PC-3 (cell line): ENCODE data around the gene NCCRP1. TPM values are rescaled to one million over a fixed set of nuclear protein-coding genes. Genes with fewer than 3 reads are reported as not detected.

Experiments used
- ATAC-seq: fragments of 200-7000 bp; cut with Tn5 transposase; 2 replicates; pipeline ENCODE4 v1.9.1; 2020; ENCODE audit warnings: mild to moderate bottlenecking, moderate library complexity
- BruUV-seq: library from RNA; stranded (reverse); fragments of 400-500 nt; replicated peaks from 2 replicates; lab custom pipeline; 2021; lab: Mats Ljungman, UMichigan
- CTCF ChIA-PET: fragments of 300-600 bp; sonication (Branson Sonifier 250); formaldehyde crosslinking; loops from one replicate; lab custom pipeline; 2022; ENCODE audit warnings: antibody characterized with exemption; lab: Charles Lee
- POLR2A ChIA-PET: fragments of 300-600 bp; sonication (Branson Sonifier 250); formaldehyde crosslinking; loops from one replicate; lab custom pipeline; 2022; ENCODE audit warnings: antibody characterized with exemption; ENCODE audit not compliant: unreplicated experiment; lab: Charles Lee
- DNase-seq: peaks from one replicate; pipeline ENCODE4 v3.0.0-alpha.2; 2015
- H2AFZ ChIP-seq: fragments of 300-600 bp; sonication (generic); 2 replicates; pipeline ENCODE4 v1.6.0; 2016; ENCODE audit warnings: antibody characterized with exemption, low read length
- H3F3A ChIP-seq: fragments of 300-600 bp; sonication (generic); one replicate; pipeline ENCODE4 v1.6.0; 2017; ENCODE audit warnings: antibody characterized with exemption, low read length, control low read depth, mild to moderate bottlenecking; ENCODE audit not compliant: unreplicated experiment
- H3K27ac ChIP-seq: fragments of 300-600 bp; sonication (generic); 2 replicates; pipeline ENCODE4 v1.5.1; 2016; ENCODE audit warnings: mild to moderate bottlenecking, low read length
- H3K27me3 ChIP-seq: fragments of 300-600 bp; sonication (generic); 2 replicates; pipeline ENCODE4 v1.6.1; 2016; ENCODE audit warnings: low read length, mixed read lengths
- H3K36me3 ChIP-seq: fragments of 300-600 bp; sonication (generic); 2 replicates; pipeline ENCODE4 v1.6.1; 2016; ENCODE audit warnings: low read depth, mixed run types, low read length, mixed read lengths
- H3K4me1 ChIP-seq: fragments of 300-600 bp; sonication (generic); 2 replicates; pipeline ENCODE4 v1.5.1; 2016; ENCODE audit warnings: low read length; ENCODE audit not compliant: insufficient read depth
- H3K4me2 ChIP-seq: fragments of 300-600 bp; sonication (generic); 2 replicates; pipeline ENCODE4 v1.6.0; 2016; ENCODE audit warnings: low read length
- H3K4me3 ChIP-seq: fragments of 300-600 bp; sonication (generic); 2 replicates; pipeline ENCODE4 v1.5.1; 2016; ENCODE audit warnings: mild to moderate bottlenecking, low read length, mixed read lengths
- H3K79me2 ChIP-seq: fragments of 300-600 bp; sonication (generic); 2 replicates; pipeline ENCODE4 v1.6.1; 2017; ENCODE audit warnings: low read length, mixed read lengths
- H3K9ac ChIP-seq: fragments of 300-600 bp; sonication (generic); 2 replicates; pipeline ENCODE4 v1.6.0; 2016; ENCODE audit warnings: mild to moderate bottlenecking, low read length
- H3K9me2 ChIP-seq: fragments of 300-600 bp; sonication (generic); replicated peaks from 2 replicates; pipeline ENCODE4 v1.6.1; 2016; ENCODE audit warnings: mixed run types, low read length, mixed read lengths
- H3K9me3 ChIP-seq: fragments of 300-600 bp; sonication (generic); 2 replicates; pipeline ENCODE4 v1.6.1; 2016; ENCODE audit warnings: low read length, mixed read lengths
- H4K20me1 ChIP-seq: fragments of 300-600 bp; sonication (generic); 2 replicates; pipeline ENCODE4 v1.6.1; 2016; ENCODE audit warnings: low read length, mixed read lengths
- CTCF ChIP-seq: fragments of 300-600 bp; sonication (generic); conservative IDR thresholded peaks from 2 replicates; pipeline ENCODE4 v1.5.1; 2017; ENCODE audit warnings: antibody characterized with exemption, low read depth, mild to moderate bottlenecking, low read length
- EZH2 ChIP-seq: fragments of 300-600 bp; sonication (generic); IDR thresholded peaks from one replicate; pipeline ENCODE4 v1.6.1; 2017; ENCODE audit warnings: antibody characterized with exemption, mild to moderate bottlenecking, low read length; ENCODE audit not compliant: unreplicated experiment
- EZH2phosphoT487 ChIP-seq: fragments of 300-600 bp; sonication (generic); IDR thresholded peaks from 2 replicates; pipeline ENCODE4 v1.6.1; 2018; ENCODE audit warnings: mild to moderate bottlenecking, antibody characterized with exemption, low read length, borderline replicate concordance
- intact Hi-C: fragments of 100-400 bp; cut with micrococcal nuclease; formaldehyde crosslinking; loops from 2 replicates; pipeline ENCODE4 v1.9.0; 2023
- total RNA-seq: library from RNA; depleted of rRNA; stranded (reverse); fragments of >200 nt; gene quantifications from 2 replicates; pipeline ENCODE4 v1.2.3, GENCODE V29; 2014; rRNA removed

NCCRP1 gene
- total RNA-seq, 1 experiment from 2014 or later = 2.2 TPM

- Histone ChIP-seq H3K9ac (no peak within 1 kb of the TSS), H3K27ac (no peak within 1 kb of the TSS), H4K20me1 (no peaks in the 10 kb centered on the region), H3K9me2 (no peaks in the 10 kb centered on the region), H3K4me3 (no peak within 1 kb of the TSS), H3F3A (no peaks in the 10 kb centered on the region), H3K9me3 (no peaks in the 10 kb centered on the region), H3K4me2 (no peak within 1 kb of the TSS), H3K4me1 (no peaks in the 10 kb centered on the region), H2AFZ (no peak within 1 kb of the TSS), H3K79me2 (no peaks in the 10 kb centered on the region), H3K27me3 (no peaks in the 10 kb centered on the region), H3K36me3 (no peaks in the 10 kb centered on the region)
- ChIA-PET POLR2A (no interaction called here), CTCF (no interaction called here)
- DNase-seq = no peak
- intact Hi-C loops = no loop called here
- TF ChIP-seq EZH2 (no peak), EZH2phosphoT487 (no peak), CTCF (no peak)
- no TSS peak for BruUV-seq
- no peak for ATAC-seq
Measured at GRCh38 chr19:39248806-39249205, 52.0 kb downstream of the NCCRP1 start, which contains the start of gene IFNL4. Gene IFNL4 (minus strand): TSS chr19:39248856.

GRCh38 chr19:39251081-39251480 lies 54.3 kb downstream of the NCCRP1 start:
- H3F3A ChIP-seq = no peaks in the 10 kb centered on the region
- DNase-seq (no peak), ATAC-seq (no peak)
- H3K4me1 ChIP-seq = no peaks in the 10 kb centered on the region
- H2AFZ ChIP-seq = no peak overlapping the region
- no TSS peak for BruUV-seq
- intact Hi-C loops = no loop called here
- H3K36me3 ChIP-seq = no peaks in the 10 kb centered on the region
- no peak overlapping the region for H3K4me3 ChIP-seq
- H3K9me2 ChIP-seq = no peaks in the 10 kb centered on the region
- no peaks in the 10 kb centered on the region for H3K9me3 ChIP-seq
- no peak overlapping the region for H3K4me2 ChIP-seq
- no peaks in the 10 kb centered on the region for H4K20me1 ChIP-seq
- no peak for TF ChIP-seq EZH2
- no peak for TF ChIP-seq CTCF
- TF ChIP-seq EZH2phosphoT487 = no peak
- no peaks in the 10 kb centered on the region for H3K27me3 ChIP-seq
- ChIA-PET CTCF (no interaction called here), POLR2A (no interaction called here)
- no peak overlapping the region for H3K9ac ChIP-seq
- no peak overlapping the region for H3K27ac ChIP-seq
- no peaks in the 10 kb centered on the region for H3K79me2 ChIP-seq

Other genes starting within 250 kb of the NCCRP1 start
- not detected in 2 replicates for gene FBXO17, start 221.2 kb upstream of the NCCRP1 start, total RNA-seq
- 7.1 and 16.5 TPM in 2 replicates for gene FBXO27, start 164.4 kb upstream of the NCCRP1 start, total RNA-seq
- gene ACP7, start 112.6 kb upstream of the NCCRP1 start, total RNA-seq = 3.4 and 5.0 TPM in 2 replicates
- 13.5 and 16.2 TPM in 2 replicates for gene PAK4, start 71.2 kb upstream of the NCCRP1 start, total RNA-seq
- gene SYCN, start 7.3 kb downstream of the NCCRP1 start, total RNA-seq = not detected in 2 replicates
- not detected in 2 replicates for gene IFNL3, start 48.0 kb downstream of the NCCRP1 start, total RNA-seq
- gene IFNL4, start 51.9 kb downstream of the NCCRP1 start, total RNA-seq = not detected in 2 replicates
- not detected in 2 replicates for gene IFNL2, start 71.4 kb downstream of the NCCRP1 start, total RNA-seq
- not detected in 2 replicates for gene IFNL1, start 99.4 kb downstream of the NCCRP1 start, total RNA-seq
- gene LRFN1, start 123.9 kb downstream of the NCCRP1 start, total RNA-seq = 3.6 and 6.7 TPM in 2 replicates
- gene GMFG, start 139.1 kb downstream of the NCCRP1 start, total RNA-seq = 0.36 TPM in 1 of 2 replicates, not detected in the other
- gene SAMD4B, start 145.5 kb downstream of the NCCRP1 start, total RNA-seq = 80.4 and 93.8 TPM in 2 replicates
- gene PAF1, start 194.1 kb downstream of the NCCRP1 start, total RNA-seq = 50.7 and 56.6 TPM in 2 replicates
- 17.0 and 30.1 TPM in 2 replicates for gene MED29, start 194.4 kb downstream of the NCCRP1 start, total RNA-seq
- gene ZFP36, start 209.9 kb downstream of the NCCRP1 start, total RNA-seq = 32.7 and 68.4 TPM in 2 replicates
- gene PLEKHG2, start 215.7 kb downstream of the NCCRP1 start, total RNA-seq = 8.3 and 10.6 TPM in 2 replicates
- 294 and 418 TPM in 2 replicates for gene RPS16, start 239.0 kb downstream of the NCCRP1 start, total RNA-seq
- 59.9 and 95.0 TPM in 2 replicates for gene SUPT5H, start 248.6 kb downstream of the NCCRP1 start, total RNA-seq